Left cardiac atrium (tissue), 4 donors: Measurements from ENCODE around the gene CDX2. TPM values are rescaled to one million over a fixed set of nuclear protein-coding genes. Genes with fewer than 3 reads are reported as not detected.
A peak's percentile ranks its signal among the peaks of the same experiment; 100 is the strongest.

Experiments
- ATAC-seq, 2 donors: fragments of 200-7000 bp; cut with Tn5 transposase; one replicate each; pipeline ENCODE4 v1.9.1; 2020; ENCODE audit warnings: mild to moderate bottlenecking in 2 of 2, moderate library complexity in 2 of 2
- DNase-seq: peaks from one replicate; pipeline ENCODE4 v3.0.0-alpha.2; 2020
- intact Hi-C, 2 donors: fragments of 100-400 bp; cut with DNase I; formaldehyde crosslinking; loops; one replicate each; pipeline versions ENCODE4 v1.14.1 to v1.15.1; 2022 to 2023
- total RNA-seq, 2 donors: library from RNA; stranded (reverse); fragmentation: NEBNext Ultra II Directional; extraction: Animal tissue kit (Norgen Biotek cat#: 25700); gene quantifications; one replicate each; pipeline ENCODE4 v1.2.1, GENCODE V29; 2021
- donor health status: DM: no; HTN: yes; CAD: no.
- donor health status: DM: no; HTN: yes; CAD: no; lungs with severe emphysema.
- donor health status: DM: yes; HTN: yes; CAD: no.
- donor health status: Dilated cardiomyopathy.

CDX2 gene
- total RNA-seq, 2 donors from 2014 or later: not detected

DNA sequence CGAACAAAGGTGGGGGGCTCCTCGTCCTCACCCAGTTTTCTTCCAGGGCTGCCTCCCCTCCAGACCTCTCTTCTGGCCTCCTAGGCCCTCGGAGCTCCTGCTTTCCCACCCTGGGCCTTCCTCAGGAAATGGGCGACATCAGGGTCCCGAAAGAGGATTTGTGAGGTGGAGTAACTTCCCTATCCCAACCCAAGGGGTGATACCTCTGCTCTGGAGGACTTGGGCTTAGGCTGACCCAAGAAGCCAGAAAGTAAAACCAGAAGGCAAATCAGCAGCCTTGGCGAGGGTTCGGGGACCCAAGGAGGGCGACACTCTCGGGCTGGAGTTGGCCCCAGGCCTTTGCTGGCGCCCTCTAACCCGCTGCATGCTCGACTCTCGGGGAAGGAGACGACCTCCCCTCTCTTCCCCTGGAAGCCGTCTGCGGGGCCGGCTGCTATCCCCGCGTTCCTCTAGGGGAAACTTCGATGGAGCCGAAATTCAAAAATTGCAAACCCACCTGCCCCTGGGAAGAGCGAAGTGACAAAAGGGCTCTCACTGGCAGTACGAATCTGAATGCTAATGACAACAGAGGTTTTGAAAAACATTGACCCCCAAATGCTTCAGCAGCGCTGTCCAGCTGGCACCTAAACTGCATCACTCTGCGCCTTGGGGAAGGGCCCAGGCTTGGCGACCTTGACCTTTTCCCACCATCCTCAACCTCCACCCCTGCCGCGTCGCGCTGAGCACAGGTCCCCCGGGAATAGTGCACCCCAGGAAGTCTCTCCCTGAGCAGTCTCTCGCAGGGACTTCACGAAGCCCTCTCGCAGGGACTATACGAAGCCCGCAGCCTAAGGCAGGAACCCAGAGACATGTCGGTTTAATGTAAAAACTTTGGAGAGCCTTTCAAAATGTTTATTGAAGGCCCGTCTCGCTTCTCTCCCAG lies 46.9 kb downstream of the CDX2 start:
- no peak for DNase-seq
- intact Hi-C loops: no loop called here

DNA sequence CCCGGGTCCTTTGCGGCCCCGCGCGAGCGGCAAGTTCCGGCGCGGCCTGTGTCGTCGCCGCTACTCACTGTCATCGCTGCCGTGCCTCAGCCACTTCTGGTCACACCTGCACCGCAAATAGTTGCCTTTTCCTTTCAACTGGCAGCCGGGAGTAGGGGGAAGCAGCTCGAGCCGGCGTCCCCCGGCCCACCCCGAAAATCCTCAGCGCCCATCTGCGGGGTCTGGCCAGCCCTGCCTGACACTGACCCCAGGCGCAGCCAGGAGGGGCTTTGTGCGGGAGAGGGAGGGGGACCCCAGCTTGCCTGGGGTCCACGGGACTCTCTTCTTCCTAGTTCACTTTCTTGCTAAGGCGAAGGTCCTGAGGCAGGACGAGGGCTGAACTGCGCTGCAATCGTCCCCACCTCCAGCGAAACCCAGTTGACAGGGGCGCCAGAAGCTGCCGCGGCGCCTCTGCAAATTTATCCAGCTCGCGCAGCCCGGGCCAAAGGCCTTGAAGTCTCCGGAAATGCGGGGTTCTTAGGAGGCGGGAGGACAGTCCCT lies 47.6 kb downstream of the CDX2 start:
- intact Hi-C loops: no loop called here
- no peak for ATAC-seq
- no peak for DNase-seq

More for the DNA sequence above, 46.9 kb downstream of the CDX2 start:
- ATAC-seq: no peak

DNA sequence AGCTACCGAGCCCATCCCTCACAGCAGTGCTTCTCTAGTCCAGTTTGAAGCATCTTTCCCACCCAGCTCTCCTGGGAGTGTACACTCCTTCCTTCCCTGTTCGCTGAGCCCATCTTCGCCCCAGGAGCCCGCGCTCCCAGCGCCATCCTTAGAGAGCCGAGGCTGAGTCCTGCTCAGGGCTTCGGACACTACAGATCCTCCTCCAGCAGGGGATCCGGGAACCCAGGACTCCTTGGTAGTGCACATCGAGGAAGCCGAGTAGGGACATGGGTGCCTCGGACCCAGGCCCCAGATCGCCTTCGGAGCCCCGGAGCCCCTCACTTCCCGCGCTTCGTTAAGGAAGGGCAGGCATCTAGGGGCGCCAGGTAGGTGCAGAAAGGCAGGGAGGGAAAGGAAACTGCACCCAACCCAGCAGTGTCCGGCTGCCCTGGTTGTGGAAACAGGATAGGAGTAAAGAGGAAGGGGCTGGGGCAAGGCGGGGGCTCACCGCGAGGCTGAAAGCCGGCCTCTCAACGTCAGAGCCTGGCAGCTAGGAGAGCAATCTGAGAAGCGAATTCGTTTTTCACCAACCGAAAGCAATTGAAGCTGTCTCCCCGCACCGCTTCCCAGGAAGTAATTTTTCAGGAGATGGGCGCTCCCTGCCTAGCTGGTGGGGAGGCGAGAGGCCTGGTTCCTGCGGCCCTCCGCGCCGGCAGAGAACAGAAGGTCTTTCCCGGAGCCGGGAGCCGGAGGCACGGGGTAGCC lies 48.3 kb downstream of the CDX2 start:
- ATAC-seq (peak in 1 of 2 donors; percentile 37), DNase-seq (no peak)
- intact Hi-C loops: no loop called here

DNA sequence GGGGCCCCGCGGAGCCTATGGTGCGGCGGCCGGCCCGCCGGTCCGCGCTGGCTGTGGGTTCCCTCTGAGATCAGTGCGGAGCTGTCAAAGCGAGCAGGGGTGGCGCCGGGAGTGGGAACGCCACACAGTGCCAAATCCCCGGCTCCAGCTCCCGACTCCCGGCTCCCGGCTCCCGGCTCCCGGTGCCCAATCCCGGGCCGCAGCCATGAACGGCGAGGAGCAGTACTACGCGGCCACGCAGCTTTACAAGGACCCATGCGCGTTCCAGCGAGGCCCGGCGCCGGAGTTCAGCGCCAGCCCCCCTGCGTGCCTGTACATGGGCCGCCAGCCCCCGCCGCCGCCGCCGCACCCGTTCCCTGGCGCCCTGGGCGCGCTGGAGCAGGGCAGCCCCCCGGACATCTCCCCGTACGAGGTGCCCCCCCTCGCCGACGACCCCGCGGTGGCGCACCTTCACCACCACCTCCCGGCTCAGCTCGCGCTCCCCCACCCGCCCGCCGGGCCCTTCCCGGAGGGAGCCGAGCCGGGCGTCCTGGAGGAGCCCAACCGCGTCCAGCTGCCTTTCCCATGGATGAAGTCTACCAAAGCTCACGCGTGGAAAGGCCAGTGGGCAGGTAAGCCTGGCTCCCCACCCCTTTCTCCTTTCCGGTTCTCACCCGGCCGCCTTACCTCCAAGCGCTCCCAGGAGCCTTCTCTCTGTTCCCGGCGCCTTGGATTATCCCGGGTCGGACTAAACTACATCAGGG lies 49.0 kb downstream of the CDX2 start, which contains the start of gene PDX1:
Gene PDX1 (plus strand): TSS at position 67 of the 743 bp plus-strand sequence. CDS start 139 bp downstream, at position 206.
- intact Hi-C loops: no loop called here
- ATAC-seq (peak; percentile 76 to 87), DNase-seq (peak; percentile 46)

- no peak for ATAC-seq
- intact Hi-C loops: no loop called here
- no peak for DNase-seq
Observed at GRCh38 chr13:27919659-27919933, 49.5 kb downstream of the CDX2 start.

DNA sequence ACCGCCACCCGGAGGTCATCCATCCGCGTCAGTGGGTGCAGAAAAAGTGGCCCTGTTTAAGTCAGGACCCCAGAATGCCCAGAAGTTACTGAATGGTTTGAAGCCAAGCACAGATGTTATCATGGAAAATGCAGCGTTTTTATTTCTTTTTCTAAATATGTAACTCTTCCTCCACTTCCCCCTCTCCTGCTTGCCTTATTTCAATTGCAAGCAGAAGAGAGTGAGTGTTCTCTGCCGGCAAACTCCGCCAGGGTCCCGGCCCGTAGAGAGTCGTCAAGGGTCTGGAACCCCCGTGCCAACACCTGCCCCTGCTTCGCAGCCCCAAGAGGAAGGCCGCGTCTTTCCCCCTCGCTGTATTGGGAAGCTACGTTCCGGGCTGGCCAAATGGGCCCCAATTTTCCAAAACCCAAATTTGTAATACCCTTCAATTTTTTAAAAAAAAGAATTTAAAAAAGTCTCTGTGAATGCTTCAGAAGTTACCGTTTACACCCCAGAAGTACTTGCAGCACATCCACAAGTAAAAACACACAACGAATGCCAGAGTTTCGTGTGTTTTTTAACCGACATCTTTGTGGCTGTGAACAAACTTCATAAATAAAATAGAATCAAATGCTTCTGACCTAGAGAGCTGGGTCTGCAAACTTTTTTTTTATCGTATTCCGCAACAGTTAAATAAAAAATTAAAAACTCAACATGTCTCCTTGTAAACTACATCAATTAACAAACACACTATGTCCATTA lies 50.0 kb downstream of the CDX2 start:
- DNase-seq (no peak), ATAC-seq (no peak)
- intact Hi-C loops: no loop called here

GRCh38 chr13:27918041-27918917 lies 50.8 kb downstream of the CDX2 start:
- intact Hi-C loops: no loop called here
- ATAC-seq (no peak), DNase-seq (no peak)

DNA sequence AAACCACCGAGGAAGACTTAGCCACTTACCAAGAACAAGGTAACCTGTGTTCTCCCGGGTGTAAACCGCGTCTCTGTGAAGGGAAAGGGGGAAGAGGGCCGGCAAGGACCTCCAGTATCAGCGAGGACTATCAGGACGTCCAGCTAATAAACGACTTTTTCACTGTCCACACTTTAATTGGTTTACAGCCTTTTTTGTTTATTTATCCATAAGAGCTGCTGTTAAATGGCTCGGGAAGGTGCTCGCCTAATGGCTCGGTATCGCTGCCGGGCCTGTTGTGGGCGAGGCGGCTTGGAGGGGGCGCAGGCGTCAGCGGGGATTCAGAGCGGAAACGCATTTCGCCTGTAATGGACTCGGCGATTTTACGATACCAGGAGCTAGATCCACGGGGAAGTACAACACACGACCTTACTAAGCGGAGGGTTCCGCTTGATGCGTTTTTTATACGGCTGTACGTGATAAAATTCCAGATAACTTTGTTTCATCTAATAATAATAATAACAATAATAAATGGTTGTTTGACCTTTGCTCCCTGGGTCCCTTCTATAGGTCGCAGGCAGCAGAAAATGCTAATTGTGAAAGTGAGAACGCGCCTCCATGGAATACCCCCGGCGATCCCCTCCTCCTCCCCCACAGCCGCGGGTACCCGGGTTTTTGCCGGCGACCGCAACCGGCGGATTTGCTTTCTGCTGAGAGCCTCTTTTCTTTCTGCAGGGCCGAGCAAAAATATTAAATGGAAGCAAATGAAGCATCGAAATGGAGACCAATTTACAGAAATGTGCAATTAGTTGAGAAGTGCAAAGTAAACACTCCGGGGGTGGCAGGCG lies 51.8 kb downstream of the CDX2 start:
- DNase-seq: no peak
- no peak for ATAC-seq
- intact Hi-C loops: no loop called here

GRCh38 chr13:27915301-27916207 lies 53.6 kb downstream of the CDX2 start:
- ATAC-seq: no peak
- intact Hi-C loops: no loop called here
- no peak for DNase-seq

- intact Hi-C loops: no loop called here
- ATAC-seq: no peak
- no peak for DNase-seq
Observed at GRCh38 chr13:27913160-27913559, 56.0 kb downstream of the CDX2 start.

GRCh38 chr13:27911521-27911920 lies 57.6 kb downstream of the CDX2 start:
- no peak for DNase-seq
- intact Hi-C loops: no loop called here
- no peak for ATAC-seq

Other genes starting within 250 kb of the CDX2 start
- not detected for gene GSX1, start 176.8 kb downstream of the CDX2 start, total RNA-seq
- not detected for gene PDX1, start 49.3 kb downstream of the CDX2 start, total RNA-seq
- not detected for gene URAD, start 19.4 kb upstream of the CDX2 start, total RNA-seq
- under 1 TPM; 0.12 to 0.26 TPM for gene FLT3, start 131.3 kb upstream of the CDX2 start, total RNA-seq
- gene PAN3, start 169.2 kb upstream of the CDX2 start, total RNA-seq: 10 to 100 TPM; 12.3 to 12.8 TPM